SH-SY5Y (cell line): Measurements from ENCODE around the gene TRAPPC2L.

Source experiments
- GATA2 ChIP-seq: IDR thresholded peaks from 2 replicates; pipeline ENCODE4 v1.6.1; 2011; ENCODE audit warnings: mild to moderate bottlenecking, low read depth, low read length
- GATA3 ChIP-seq: IDR thresholded peaks from 2 replicates; pipeline ENCODE4 v1.6.1; 2011; ENCODE audit warnings: low read depth, mild to moderate bottlenecking, low read length, moderate library complexity

GRCh38 chr16:88838566-88838965 is 18.4 kb upstream of the TRAPPC2L start:
- TF ChIP-seq GATA2: no peak
- TF ChIP-seq GATA3: no peak
